GM12872 (cell line): ENCODE data around the gene VAMP7.

ENCODE experiments used
- CTCF ChIP-seq: IDR thresholded peaks from 3 replicates; pipeline ENCODE4 v1.5.1; 2011; ENCODE audit warnings: low read depth, mild to moderate bottlenecking, low read length, moderate library complexity; ENCODE audit not compliant: insufficient read depth

The VAMP7 gene

GRCh38 chrX:155888139-155888538, 7.0 kb downstream of the VAMP7 start:
- TF ChIP-seq CTCF = no peak

- no peak for TF ChIP-seq CTCF
Measured at GRCh38 chrX:155889328-155889727, 8.2 kb downstream of the VAMP7 start.

- no peak for TF ChIP-seq CTCF
Measured at GRCh38 chrX:155891446-155892210, 10.5 kb downstream of the VAMP7 start.

GRCh38 chrX:155893521-155893920, 12.4 kb downstream of the VAMP7 start:
- no peak for TF ChIP-seq CTCF

GRCh38 chrX:155896512-155896911, 15.4 kb downstream of the VAMP7 start:
- no peak for TF ChIP-seq CTCF

GRCh38 chrX:155899366-155899765, 18.2 kb downstream of the VAMP7 start:
- TF ChIP-seq CTCF = no peak

- no peak for TF ChIP-seq CTCF
Measured at GRCh38 chrX:155900765-155901164, 19.6 kb downstream of the VAMP7 start.
